Measurements from ENCODE around the gene ZIC2. TPM values are rescaled to one million over a fixed set of nuclear protein-coding genes. Genes with fewer than 3 reads are reported as not detected.

The ZIC2 gene
- total RNA-seq, 1 donor = not detected

GRCh38 chr13:99993660-99994637 is 12.4 kb downstream of the ZIC2 start:
- no peaks in the 10 kb centered on the region for H3K36me3 ChIP-seq (ENCODE audit: insufficient read depth, low read length)
- H3K4me2 ChIP-seq (ENCODE audit: insufficient read depth, low read length) = no peak overlapping the region
- DNase-seq (ENCODE audit: insufficient read length, low spot score, missing footprints) = peak; percentile 49
- peaks cover 2% of the 10 kb centered on the region for H3K9me3 ChIP-seq (ENCODE audit: low read depth, low read length)
- TF ChIP-seq CTCF (IDR thresholded peaks at IDR 0.05; ENCODE audit: extremely low read depth, low read depth, low read length) = no peak
- H3K27ac ChIP-seq (ENCODE audit: low read depth, low read length) = no peak overlapping the region
- H2AFZ ChIP-seq (ENCODE audit: low read length) = no peak overlapping the region
- H4K20me1 ChIP-seq (ENCODE audit: insufficient read depth, low read length) = peaks cover 4% of the 10 kb centered on the region
- peaks cover 96% of the 10 kb centered on the region for H3K27me3 ChIP-seq (ENCODE audit: insufficient read depth, low read length)
- no peaks in the 10 kb centered on the region for H3K79me2 ChIP-seq (ENCODE audit: insufficient read depth, low read length)
- no peaks in the 10 kb centered on the region for H3K4me1 ChIP-seq (ENCODE audit: insufficient read depth, low read length)
- H3K4me3 ChIP-seq (ENCODE audit: insufficient read depth, low read length) = no peak overlapping the region

GRCh38 chr13:99994638-99995020 is 13.0 kb downstream of the ZIC2 start:
- Histone ChIP-seq H3K27me3 (ENCODE audit: insufficient read depth, low read length) (peaks cover 94% of the 10 kb centered on the region), H3K4me1 (ENCODE audit: insufficient read depth, low read length) (no peaks in the 10 kb centered on the region), H4K20me1 (ENCODE audit: insufficient read depth, low read length) (peaks cover 4% of the 10 kb centered on the region), H3K36me3 (ENCODE audit: insufficient read depth, low read length) (no peaks in the 10 kb centered on the region), H3K4me2 (ENCODE audit: insufficient read depth, low read length) (no peak overlapping the region), H3K9me3 (ENCODE audit: low read depth, low read length) (peaks cover 2% of the 10 kb centered on the region), H3K27ac (ENCODE audit: low read depth, low read length) (no peak overlapping the region), H3K4me3 (ENCODE audit: insufficient read depth, low read length) (no peak overlapping the region), H2AFZ (ENCODE audit: low read length) (no peak overlapping the region), H3K79me2 (ENCODE audit: insufficient read depth, low read length) (no peaks in the 10 kb centered on the region)
- no peak for DNase-seq (ENCODE audit: insufficient read length, low spot score, missing footprints)
- no peak for TF ChIP-seq CTCF (IDR thresholded peaks at IDR 0.05; ENCODE audit: extremely low read depth, low read depth, low read length)

- Histone ChIP-seq H2AFZ (ENCODE audit: low read length) (no peak overlapping the region), H3K79me2 (ENCODE audit: insufficient read depth, low read length) (no peaks in the 10 kb centered on the region), H3K4me3 (ENCODE audit: insufficient read depth, low read length) (no peak overlapping the region), H3K9me3 (ENCODE audit: low read depth, low read length) (peaks cover 2% of the 10 kb centered on the region), H3K27me3 (ENCODE audit: insufficient read depth, low read length) (peaks cover 94% of the 10 kb centered on the region), H4K20me1 (ENCODE audit: insufficient read depth, low read length) (peaks cover 4% of the 10 kb centered on the region), H3K36me3 (ENCODE audit: insufficient read depth, low read length) (no peaks in the 10 kb centered on the region), H3K27ac (ENCODE audit: low read depth, low read length) (no peak overlapping the region), H3K4me1 (ENCODE audit: insufficient read depth, low read length) (no peaks in the 10 kb centered on the region), H3K4me2 (ENCODE audit: insufficient read depth, low read length) (no peak overlapping the region)
- DNase-seq (ENCODE audit: insufficient read length, low spot score, missing footprints) = peak; percentile 25
- no peak for TF ChIP-seq CTCF (IDR thresholded peaks at IDR 0.05; ENCODE audit: extremely low read depth, low read depth, low read length)
Observed at GRCh38 chr13:99995104-99995588, 13.6 kb downstream of the ZIC2 start.

Measured in osteoblast (primary cell).